GM18909 (cell line): Measurements from ENCODE around the gene STK10.

Experiments
- ATAC-seq: cut with Tn5 transposase; IDR thresholded peaks from one replicate; pipeline ENCODE4 v1.9.1; 2021; ENCODE audit warnings: mild to moderate bottlenecking; ENCODE audit not compliant: unreplicated experiment, poor library complexity

Gene STK10

DNA sequence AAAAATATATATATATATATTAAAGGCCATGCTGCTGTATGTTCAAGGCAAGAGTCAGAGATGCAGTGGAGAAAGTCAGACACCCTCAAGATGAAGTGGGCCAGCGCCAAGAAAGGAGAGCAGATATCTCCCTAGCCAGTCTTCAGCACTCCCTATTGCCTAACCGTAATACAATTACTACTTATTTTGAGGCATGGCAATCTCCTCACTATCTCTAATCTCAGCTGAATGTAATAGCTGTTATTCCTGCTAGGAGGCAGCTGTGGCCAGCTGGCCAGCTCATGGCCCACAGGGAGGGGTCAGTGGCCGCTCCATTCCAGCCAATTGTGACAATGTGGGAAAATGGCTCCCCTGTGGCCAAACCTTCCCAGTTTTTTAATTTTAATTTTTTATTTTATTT, 94.1 kb downstream of the STK10 start:
- ATAC-seq: no peak

DNA sequence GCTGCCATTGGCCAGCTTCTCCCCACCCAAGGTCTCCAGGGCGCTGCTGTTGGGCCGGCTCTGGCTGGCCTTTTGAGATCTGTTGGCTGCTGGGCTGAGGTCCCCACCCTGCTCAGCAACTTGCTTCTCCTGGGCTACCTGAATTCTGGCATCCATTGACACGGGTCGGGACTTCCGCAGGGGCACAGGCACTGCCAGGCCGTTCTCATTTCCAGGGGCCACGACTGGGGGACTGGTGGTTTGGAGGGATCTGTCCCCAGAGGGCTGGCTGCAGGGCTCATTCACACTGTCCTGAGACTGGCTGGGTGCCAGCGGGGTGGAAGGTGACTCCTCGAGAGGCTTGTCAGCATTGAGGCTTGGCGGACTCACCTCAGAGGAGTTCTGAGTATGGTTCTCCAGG, 94.5 kb downstream of the STK10 start:
- no peak for ATAC-seq

DNA sequence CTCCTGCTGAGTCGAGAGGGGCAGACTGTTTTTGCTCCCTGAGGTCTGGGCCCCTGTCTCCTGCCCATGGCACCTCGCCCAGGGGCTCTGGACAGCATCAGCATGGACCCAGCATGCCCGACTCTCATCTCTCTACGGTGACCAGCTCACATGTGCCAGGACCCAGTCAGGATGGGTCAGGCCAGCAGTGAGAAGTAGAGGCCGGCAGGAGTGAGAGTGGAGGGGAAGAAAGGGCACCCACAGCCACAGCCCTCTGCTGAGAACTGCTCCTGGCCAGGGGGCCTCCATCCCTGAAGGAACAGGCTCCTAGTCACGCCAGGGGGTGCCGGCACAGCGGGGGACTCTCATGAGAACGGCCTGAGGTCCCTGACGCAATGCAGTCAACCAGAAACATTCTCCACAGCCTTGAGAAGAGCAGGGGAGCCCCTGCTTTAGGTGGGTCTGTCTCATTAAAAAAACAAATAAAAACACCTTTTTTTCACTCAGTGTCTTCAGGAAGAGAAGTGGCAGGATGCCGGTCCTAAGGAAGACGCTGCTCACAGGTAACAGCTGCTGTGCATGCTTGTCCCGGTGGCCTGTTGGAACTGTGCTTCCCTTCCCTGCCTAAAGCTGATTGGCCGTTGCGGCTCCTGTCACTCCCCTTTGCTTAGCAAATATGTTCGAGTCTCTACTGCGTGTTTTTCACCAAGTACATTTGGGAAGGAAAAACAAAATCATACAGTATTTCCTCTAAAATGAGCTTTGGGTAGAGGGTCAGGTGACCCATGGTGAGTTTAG, 95.9 kb downstream of the STK10 start:
- no peak for ATAC-seq

GRCh38 chr5:172090976-172091547, 97.0 kb downstream of the STK10 start:
- ATAC-seq: no peak

- ATAC-seq: no peak
Measured at GRCh38 chr5:172089298-172090117, 98.5 kb downstream of the STK10 start.

GRCh38 chr5:172088801-172089200, 99.2 kb downstream of the STK10 start:
- no peak for ATAC-seq

DNA sequence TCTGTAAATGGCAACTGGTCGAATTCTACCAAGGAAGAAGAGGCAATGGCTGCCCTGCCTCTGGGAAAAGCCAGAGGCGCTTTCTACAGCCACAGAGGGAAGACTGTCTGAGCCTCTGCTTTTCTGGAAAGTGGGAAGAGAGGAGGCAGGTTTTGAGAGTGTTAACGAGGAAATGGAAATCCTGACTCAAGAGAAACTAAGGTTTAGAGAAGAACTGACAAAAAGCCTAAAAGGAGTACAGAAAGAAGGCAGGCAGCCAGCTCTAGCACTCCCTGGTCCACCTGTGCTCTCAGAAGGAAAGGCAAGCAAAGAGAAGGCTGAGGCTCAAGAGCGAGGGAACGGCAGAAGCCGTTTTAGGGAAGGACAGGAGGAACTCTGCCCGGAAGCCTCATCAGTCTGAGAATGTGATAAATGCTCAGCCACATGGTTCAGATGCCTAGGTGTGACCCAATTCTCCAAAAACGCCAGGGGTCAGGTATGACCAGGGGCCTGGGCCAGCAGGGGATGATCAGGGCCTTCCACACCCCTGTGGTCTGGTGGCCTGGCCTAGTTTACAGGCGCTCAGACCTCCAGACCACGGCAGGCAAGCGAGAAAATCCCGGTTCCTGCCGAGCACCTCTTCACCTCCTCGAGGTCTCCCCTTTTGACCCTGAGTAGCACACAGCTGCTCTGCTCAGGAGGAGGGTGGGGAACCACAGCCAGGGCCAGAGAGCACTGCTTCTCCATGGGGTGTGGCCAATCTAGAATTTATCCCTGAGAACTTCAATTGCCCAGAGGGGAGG, 101.6 kb downstream of the STK10 start:
- no peak for ATAC-seq

GRCh38 chr5:172085738-172086137, 102.3 kb downstream of the STK10 start:
- ATAC-seq: no peak

GRCh38 chr5:172082180-172082579, 105.8 kb downstream of the STK10 start:
- no peak for ATAC-seq

DNA sequence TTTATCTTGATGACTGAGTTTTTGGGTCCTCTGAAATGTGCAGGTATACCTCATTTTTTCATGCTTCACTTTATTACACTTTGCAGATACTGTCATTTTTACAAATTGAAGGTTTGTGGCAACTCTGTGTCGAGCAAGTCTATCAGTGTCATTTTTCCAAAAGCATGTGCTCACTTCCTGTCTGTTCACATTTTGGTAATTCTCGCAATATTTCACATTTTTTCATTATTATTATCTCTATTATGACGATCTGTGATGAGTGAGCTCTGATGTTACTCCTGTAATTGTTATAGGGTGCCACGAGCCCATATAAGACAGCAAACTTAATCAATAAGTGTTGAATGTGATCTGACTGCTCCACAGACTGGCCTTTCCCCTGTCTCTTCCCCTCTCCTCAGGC, 108.1 kb downstream of the STK10 start:
- no peak for ATAC-seq

DNA sequence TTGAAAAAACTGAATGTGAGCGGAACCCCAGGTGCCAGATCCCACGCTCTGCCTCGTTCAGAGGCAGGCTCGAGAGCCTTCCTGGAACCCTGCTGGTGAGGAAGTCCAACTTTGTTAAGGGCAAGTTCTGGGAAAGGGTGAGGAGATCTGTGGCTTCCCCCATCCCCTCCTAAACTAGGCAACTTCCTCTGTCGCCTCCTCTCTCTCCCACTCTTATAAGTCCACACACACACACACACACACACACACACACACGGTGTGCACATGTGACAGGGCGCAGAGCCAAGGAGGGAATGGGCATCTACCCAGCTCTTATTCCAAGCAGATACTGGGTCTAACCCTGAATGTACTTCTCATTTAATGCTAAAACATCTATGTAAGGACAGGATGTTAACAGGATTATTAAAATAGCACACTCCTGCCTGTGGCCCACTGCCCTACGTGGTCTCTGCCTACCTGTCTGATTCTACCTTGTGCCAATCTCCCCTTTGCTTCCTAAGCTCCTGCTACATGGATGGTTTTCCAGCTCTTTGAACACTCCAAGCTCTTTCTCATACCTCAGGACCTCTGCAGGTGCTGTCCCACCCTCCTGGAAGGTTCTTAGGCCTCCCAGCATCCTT, 109.2 kb downstream of the STK10 start:
- no peak for ATAC-seq

GRCh38 chr5:172077664-172078425, 110.2 kb downstream of the STK10 start:
- ATAC-seq: no peak

DNA sequence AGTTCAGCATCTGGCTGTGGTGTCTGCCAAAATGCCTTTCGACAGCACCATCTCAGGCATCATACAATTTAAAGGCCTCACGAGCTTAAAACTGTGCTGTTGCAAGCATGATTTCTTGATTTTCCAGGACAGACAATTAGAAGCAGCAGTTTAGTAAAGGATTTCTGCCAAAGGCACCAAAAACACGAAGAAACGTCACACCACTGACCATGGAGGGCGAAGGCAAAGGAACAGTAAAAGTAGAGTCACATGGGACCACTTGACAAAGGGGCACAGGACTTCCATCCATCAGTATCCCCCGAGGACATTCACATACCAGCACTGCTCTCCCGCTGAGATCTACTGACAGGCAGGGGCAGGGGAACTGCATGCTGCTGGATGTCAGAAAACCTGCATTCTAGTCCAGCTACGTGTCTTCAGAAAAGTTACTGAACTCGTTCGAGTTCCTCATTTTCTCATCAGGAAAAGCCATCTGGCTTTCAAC, 111.2 kb downstream of the STK10 start:
- ATAC-seq: no peak

- ATAC-seq: no peak
Measured at GRCh38 chr5:172075656-172076055, 112.4 kb downstream of the STK10 start.

DNA sequence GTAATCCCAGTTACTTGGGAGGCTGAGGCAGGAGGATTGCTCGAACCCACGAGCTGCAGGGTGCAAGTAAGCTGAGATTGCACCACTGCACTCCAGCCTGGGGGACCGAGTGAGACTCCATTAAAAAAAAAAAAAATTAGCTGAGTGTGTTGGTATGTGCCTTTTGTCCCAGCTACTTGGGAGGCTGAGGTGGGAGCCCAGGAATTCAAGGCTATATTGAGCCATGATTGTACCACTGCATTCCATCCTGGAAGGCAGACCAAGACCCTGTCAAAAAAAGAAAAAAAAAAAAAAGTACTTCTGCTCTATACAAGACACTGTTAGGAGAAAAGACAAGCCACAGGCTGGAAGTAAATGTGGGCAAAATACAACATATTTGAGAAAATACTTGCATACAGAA, 113.1 kb downstream of the STK10 start:
- ATAC-seq: no peak

DNA sequence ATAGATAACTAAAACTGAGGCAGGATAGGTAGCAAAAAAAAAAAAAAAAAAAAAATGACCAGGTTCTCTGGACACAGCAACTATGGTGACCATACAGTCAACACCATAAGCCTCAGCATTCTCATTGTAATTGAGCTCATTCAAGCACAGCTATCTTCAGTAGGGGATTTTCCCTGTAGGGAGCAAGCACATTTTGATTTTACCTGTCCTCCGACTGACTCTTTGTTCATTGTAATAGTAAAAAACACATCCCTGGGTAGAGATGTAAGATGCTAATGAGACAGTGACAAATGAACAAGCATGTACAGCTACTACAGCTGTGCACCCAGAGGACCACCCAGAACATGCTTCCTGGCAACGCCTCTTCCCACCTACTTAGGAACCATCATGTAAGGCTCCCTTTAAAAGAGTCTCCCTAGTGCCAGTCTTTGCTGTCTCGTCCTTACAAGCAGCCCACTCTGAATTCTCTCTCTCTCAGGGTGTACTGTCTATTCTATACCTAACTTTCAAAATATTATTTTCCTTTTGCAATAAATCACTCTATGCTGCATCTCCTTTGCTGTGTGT, 116.6 kb downstream of the STK10 start:
- ATAC-seq: no peak

GRCh38 chr5:172065431-172066065, 122.5 kb downstream of the STK10 start:
- ATAC-seq: no peak

DNA sequence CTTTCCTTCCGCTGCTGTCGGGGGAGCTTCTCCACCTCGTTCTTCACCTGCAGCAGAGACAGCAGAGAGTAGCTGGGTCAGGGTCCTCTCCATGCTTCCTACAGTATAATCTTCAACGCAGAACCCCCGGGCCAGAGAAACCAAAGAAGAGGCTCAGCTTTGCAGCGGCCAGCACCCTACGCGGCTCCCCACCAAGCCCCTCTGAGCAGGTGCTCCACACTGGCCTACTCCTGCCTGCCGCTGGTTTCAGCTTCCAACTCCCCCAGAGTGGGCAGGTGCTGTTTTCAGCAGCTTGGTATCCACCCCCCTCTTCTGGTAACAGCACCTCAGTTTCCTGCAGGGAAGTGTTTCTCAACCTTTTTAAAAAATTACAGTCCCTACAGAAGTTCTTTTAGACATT, 123.3 kb downstream of the STK10 start:
- ATAC-seq: no peak

DNA sequence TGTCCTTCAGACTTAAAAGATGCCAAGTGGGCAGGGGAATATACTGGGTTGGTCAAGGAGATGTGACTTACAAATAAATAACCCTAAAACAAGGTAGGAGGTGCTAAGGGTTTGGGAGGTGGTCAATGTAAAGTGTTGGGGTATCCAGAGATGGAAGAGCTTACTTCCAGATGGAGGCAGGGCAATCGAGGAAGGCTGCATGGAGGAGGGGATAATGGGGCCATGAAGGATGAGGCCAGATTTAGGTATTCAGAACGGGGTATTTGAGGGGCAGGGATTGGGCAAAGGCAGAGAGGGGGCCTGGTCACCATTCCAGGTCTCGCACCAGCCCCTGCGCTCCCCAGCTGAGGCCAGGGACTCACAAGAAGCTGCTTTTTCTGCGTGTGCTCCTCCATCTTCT, 123.7 kb downstream of the STK10 start:
- no peak for ATAC-seq
